Right atrium auricular region (tissue), 2 donors: ENCODE data around the gene ADGRV1. TPM values are rescaled to one million over a fixed set of nuclear protein-coding genes. Genes with fewer than 3 reads are reported as not detected.

Source experiments
- DNase-seq: peaks from one replicate; pipeline ENCODE4 v3.0.0-alpha.2; 2019; ENCODE audit warnings: low spot score
- H3K27ac ChIP-seq, 2 donors: fragments of 200-600 bp; sonication (generic); 1 replicate in 1 of 2; 2 replicates in 1 of 2; pipeline ENCODE4 v1.5.1; 2016 to 2019
- H3K27me3 ChIP-seq, 2 donors: fragments of 200-600 bp; sonication (generic); one replicate each; pipeline versions ENCODE4 v1.5.1 to v1.6.0; 2017 to 2019
- H3K36me3 ChIP-seq: fragments of 200-600 bp; sonication (generic); one replicate; pipeline ENCODE4 v1.5.1; 2016
- H3K4me1 ChIP-seq, 2 donors: fragments of 200-600 bp; sonication (generic); one replicate each; pipeline versions ENCODE4 v1.5.1 to v1.6.0; 2017 to 2019
- H3K4me3 ChIP-seq, 2 donors: fragments of 200-600 bp; sonication (generic); 1 replicate in 1 of 2; 2 replicates in 1 of 2; pipeline ENCODE4 v1.5.1; 2017 to 2019; ENCODE audit warnings: mild to moderate bottlenecking in 1 of 2, moderate library complexity in 1 of 2
- H3K9me3 ChIP-seq, 2 donors: fragments of 200-600 bp; sonication (generic); one replicate each; pipeline ENCODE4 v1.5.1; 2019
- total RNA-seq, 2 donors: library from RNA; depleted of rRNA; stranded (reverse); fragments of >200 nt; gene quantifications; one replicate each; pipeline ENCODE4 v1.1.0, GENCODE V29; 2016
- TF ChIP-seq, protein P1 (sequence below), 2 donors: fragments of 200-600 bp; sonication (generic); IDR thresholded peaks; one replicate each; pipeline ENCODE4 v1.5.1; 2019; ENCODE audit warnings: antibody characterized with exemption in 2 of 2

The ADGRV1 gene
- total RNA-seq, 2 donors from 2014 or later: 1.4 to 1.8 TPM

DNA sequence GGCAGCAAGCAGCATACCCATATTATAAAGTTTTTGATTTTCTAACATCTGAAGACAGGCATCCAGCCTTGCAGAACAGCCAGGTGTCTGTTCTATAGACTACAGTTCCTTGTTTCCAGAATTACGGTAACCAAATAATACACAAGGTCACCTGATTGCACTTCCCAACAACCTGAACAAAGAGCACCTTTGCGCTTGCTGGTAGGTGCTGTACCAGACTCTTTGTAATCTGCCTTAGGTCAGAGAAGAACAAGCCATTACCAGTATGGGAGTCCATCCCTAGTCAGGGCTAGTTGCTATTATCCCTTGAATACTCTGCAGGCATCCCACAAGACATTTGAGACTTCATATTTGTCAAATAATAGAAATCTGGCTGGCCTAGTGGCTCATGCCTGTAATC lies 568.3 kb downstream of the ADGRV1 start:
- no peaks in the 10 kb centered on the region for H3K9me3 ChIP-seq
- TF ChIP-seq, protein P1, sequence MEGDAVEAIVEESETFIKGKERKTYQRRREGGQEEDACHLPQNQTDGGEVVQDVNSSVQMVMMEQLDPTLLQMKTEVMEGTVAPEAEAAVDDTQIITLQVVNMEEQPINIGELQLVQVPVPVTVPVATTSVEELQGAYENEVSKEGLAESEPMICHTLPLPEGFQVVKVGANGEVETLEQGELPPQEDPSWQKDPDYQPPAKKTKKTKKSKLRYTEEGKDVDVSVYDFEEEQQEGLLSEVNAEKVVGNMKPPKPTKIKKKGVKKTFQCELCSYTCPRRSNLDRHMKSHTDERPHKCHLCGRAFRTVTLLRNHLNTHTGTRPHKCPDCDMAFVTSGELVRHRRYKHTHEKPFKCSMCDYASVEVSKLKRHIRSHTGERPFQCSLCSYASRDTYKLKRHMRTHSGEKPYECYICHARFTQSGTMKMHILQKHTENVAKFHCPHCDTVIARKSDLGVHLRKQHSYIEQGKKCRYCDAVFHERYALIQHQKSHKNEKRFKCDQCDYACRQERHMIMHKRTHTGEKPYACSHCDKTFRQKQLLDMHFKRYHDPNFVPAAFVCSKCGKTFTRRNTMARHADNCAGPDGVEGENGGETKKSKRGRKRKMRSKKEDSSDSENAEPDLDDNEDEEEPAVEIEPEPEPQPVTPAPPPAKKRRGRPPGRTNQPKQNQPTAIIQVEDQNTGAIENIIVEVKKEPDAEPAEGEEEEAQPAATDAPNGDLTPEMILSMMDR (IDR thresholded peaks at IDR 0.05): no peak
- peaks cover 0 to 31% of the 10 kb centered on the region in 2 donors for H3K4me1 ChIP-seq
- H3K36me3 ChIP-seq: no peaks in the 10 kb centered on the region
- no peaks in the 10 kb centered on the region for H3K27me3 ChIP-seq
- no peak for DNase-seq
- H3K4me3 ChIP-seq: no peak overlapping the region
- peak overlapping the region; percentile 32 to 41 for H3K27ac ChIP-seq

DNA sequence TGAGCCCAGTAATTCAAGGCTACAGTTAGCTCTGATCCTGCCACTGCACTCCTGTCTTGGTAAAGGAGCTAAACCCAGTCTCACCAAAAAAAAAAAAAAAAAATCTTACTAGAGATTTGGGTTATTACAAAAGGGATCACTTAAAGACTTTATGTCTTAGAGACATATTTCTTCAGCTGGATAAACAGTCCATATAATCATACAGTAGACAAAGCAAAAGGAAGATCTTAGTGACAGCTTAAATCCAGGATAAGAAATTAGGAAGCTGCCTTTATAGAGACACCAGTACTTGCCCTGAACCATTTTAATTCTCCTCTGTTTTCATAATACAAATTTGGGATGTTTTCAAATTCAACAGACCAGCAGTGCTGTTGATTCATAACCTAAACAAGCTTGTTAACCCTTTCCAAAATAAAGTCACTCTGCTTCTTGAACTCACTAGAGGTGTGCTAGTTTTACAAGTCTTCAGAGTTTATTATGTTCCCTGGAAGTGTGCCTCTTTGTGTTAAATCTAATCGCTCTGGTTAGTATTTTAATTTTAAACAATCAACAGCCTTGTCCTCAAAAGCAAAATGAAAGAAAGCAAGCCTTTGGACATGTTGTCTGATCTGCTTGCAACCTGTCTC lies 569.0 kb downstream of the ADGRV1 start:
- TF ChIP-seq, protein P1 (IDR thresholded peaks at IDR 0.05): no peak
- DNase-seq: no peak
- Histone ChIP-seq H3K4me1 (peaks cover 0 to 29% of the 10 kb centered on the region in 2 donors), H3K4me3 (no peak overlapping the region), H3K27me3 (no peaks in the 10 kb centered on the region), H3K9me3 (no peaks in the 10 kb centered on the region), H3K36me3 (no peaks in the 10 kb centered on the region), H3K27ac (peak overlapping the region in 1 of 2 donors; percentile 41)

DNA sequence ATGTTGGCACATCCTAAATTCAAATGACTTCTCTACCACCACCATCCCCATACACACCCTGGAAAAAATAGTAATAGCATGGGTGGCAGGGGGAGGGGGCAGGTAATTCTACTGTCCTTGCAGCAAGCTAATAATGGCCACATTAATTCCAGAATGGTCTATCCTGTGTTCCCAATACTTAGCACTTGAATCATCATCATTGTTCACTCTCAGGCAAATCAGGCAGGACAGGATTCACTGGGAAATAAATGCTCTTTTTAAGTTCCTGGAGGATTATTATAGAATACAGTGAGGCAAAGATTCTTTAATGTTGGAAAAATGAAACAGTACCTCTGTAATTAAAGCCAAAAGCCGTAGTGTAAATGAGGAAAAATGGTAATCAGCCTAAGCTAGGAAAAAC lies 570.0 kb downstream of the ADGRV1 start:
- Histone ChIP-seq H3K36me3 (no peaks in the 10 kb centered on the region), H3K27me3 (no peaks in the 10 kb centered on the region), H3K4me1 (peaks cover 0 to 23% of the 10 kb centered on the region in 2 donors), H3K4me3 (no peak overlapping the region), H3K9me3 (no peaks in the 10 kb centered on the region), H3K27ac (no peak overlapping the region)
- no peak for DNase-seq
- TF ChIP-seq, protein P1 (IDR thresholded peaks at IDR 0.05): no peak

DNA sequence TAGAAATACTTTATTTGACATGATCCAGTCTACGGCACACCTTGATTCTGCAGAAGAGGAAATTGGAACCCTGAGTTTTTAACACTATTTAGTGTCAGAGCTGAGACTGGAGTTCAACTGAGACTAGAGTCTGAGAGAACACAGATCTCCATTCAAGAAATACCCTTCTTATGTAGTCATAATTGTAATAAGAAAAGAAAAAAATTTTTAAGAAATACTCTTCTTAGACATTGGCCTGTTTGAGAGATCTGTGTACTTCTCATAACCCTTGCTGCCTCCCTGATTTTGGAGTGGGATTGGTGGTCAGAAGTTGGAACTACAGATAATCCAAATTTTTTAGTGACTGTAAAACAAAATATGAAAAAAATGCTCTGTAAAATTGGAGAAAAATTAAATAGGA lies 571.2 kb downstream of the ADGRV1 start:
- Histone ChIP-seq H3K27ac (no peak overlapping the region), H3K9me3 (no peaks in the 10 kb centered on the region), H3K4me1 (peaks cover 0 to 23% of the 10 kb centered on the region in 2 donors), H3K36me3 (no peaks in the 10 kb centered on the region), H3K27me3 (no peaks in the 10 kb centered on the region), H3K4me3 (no peak overlapping the region)
- TF ChIP-seq, protein P1 (IDR thresholded peaks at IDR 0.05): no peak
- DNase-seq: no peak

DNA sequence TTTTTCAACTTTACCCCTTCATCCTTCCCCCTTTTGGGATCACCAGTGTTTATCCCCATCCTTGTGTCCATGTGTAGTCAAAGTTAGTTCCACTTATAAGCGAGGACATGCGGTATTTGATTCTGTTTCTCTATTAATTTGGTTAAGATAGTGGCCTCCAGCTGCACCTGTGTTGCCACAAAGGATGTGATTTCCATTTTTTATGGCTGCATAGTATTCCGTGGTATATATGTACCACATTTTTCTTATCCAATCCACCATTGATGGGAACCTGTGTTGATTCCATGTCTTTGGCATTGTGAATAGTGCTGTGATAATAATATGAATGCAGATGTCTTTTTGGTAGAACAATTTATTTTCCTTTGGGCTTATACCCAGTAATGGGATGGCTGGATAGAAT lies 572.2 kb downstream of the ADGRV1 start:
- Histone ChIP-seq H3K4me3 (no peak overlapping the region), H3K9me3 (no peaks in the 10 kb centered on the region), H3K27me3 (no peaks in the 10 kb centered on the region), H3K4me1 (peaks cover 0 to 23% of the 10 kb centered on the region in 2 donors), H3K27ac (no peak overlapping the region), H3K36me3 (no peaks in the 10 kb centered on the region)
- TF ChIP-seq, protein P1 (IDR thresholded peaks at IDR 0.05): no peak
- DNase-seq: no peak

DNA sequence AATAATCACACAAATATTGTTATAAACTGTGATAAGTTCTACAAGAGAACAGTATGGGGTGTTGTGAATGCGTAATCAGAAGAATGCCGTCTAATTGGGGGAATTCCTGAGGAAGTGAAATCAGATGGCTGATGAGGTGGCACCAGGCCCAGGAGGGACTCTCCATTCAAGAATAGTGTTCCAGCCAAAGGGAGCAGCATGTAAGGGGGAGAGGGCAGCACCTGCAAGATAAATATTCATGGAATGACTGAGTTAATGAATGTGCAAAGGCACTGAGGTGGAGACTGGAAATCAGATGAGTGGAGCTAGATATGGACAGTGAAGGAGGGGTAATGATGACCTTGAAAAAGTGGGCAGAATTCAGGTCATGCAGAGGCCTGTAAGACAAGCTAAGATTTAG lies 574.0 kb downstream of the ADGRV1 start:
- Histone ChIP-seq H3K4me3 (no peak overlapping the region), H3K9me3 (no peaks in the 10 kb centered on the region), H3K27me3 (no peaks in the 10 kb centered on the region), H3K27ac (no peak overlapping the region), H3K36me3 (no peaks in the 10 kb centered on the region), H3K4me1 (peaks cover 0 to 8% of the 10 kb centered on the region in 2 donors)
- TF ChIP-seq, protein P1 (IDR thresholded peaks at IDR 0.05): no peak
- no peak for DNase-seq
